HG03025 (cell line): ENCODE results near the gene DBNL.
A peak's percentile ranks its signal among the peaks of the same experiment; 100 is the strongest.

Experiments used
- ATAC-seq: cut with Tn5 transposase; IDR thresholded peaks from one replicate; pipeline ENCODE4 v1.9.1; 2021; ENCODE audit warnings: mild to moderate bottlenecking, moderate library complexity; ENCODE audit not compliant: unreplicated experiment, low FRiP score

The DBNL gene

GRCh38 chr7:44075296-44076075, 31.0 kb downstream of the DBNL start:
- no peak for ATAC-seq

- ATAC-seq: no peak
Observed at GRCh38 chr7:44076101-44076895, 31.8 kb downstream of the DBNL start.

GRCh38 chr7:44077061-44077460, 32.6 kb downstream of the DBNL start:
- no peak for ATAC-seq

GRCh38 chr7:44077681-44078091, 33.2 kb downstream of the DBNL start:
- ATAC-seq: no peak

GRCh38 chr7:44078521-44078920, 34.0 kb downstream of the DBNL start:
- no peak for ATAC-seq

GRCh38 chr7:44079331-44080021, 35.0 kb downstream of the DBNL start:
- no peak for ATAC-seq

GRCh38 chr7:44080118-44080517, 35.6 kb downstream of the DBNL start:
- no peak for ATAC-seq

GRCh38 chr7:44080686-44081265, 36.3 kb downstream of the DBNL start:
- no peak for ATAC-seq

- ATAC-seq: no peak
Observed at GRCh38 chr7:44081266-44081748, 36.8 kb downstream of the DBNL start.

GRCh38 chr7:44082541-44083207, 38.2 kb downstream of the DBNL start:
- peak; percentile 86 for ATAC-seq

- no peak for ATAC-seq
Observed at GRCh38 chr7:44083796-44084195, 39.3 kb downstream of the DBNL start.

GRCh38 chr7:44084701-44085100, 40.2 kb downstream of the DBNL start:
- ATAC-seq: no peak

GRCh38 chr7:44085546-44085945, 41.0 kb downstream of the DBNL start:
- ATAC-seq: no peak

GRCh38 chr7:44086627-44087026, 42.1 kb downstream of the DBNL start:
- no peak for ATAC-seq

- no peak for ATAC-seq
Observed at GRCh38 chr7:44087911-44088838, 43.7 kb downstream of the DBNL start.

GRCh38 chr7:44093102-44093641, 48.7 kb downstream of the DBNL start:
- ATAC-seq: no peak

GRCh38 chr7:44094365-44094764, 49.9 kb downstream of the DBNL start:
- ATAC-seq: no peak

- no peak for ATAC-seq
Observed at GRCh38 chr7:44094883-44095592, 50.5 kb downstream of the DBNL start.
